Small intestine (tissue), 7 donors: ENCODE measurements around the gene ANGPTL4. TPM values are rescaled to one million over a fixed set of nuclear protein-coding genes. Genes with fewer than 3 reads are reported as not detected.
"Not testable (repeated sequence)": the region's sequence is repeated elsewhere in the genome, so short reads cannot be mapped to it uniquely, and the experiment has no call there.

Experiments used
- DNase-seq, 2 donors: peaks; one replicate each; pipeline versions ENCODE4 v3.0.0 to v3.0.0-alpha.2; 2013
- FAIRE-seq: peaks from 2 replicates; lab custom pipeline; 2012; peaks lifted over from hg19 to GRCh38; lab: Jason Lieb, UNC
- H3K27ac ChIP-seq, 3 donors: one replicate each; pipeline ENCODE4 v1.5.1; 2013; ENCODE audit warnings: low read length in 2 of 3, mild to moderate bottlenecking in 2 of 3, control low read depth in 1 of 3, inconsistent platforms in 1 of 3, low read depth in 1 of 3, moderate library complexity in 1 of 3
- H3K27me3 ChIP-seq, 3 donors: one replicate each; pipeline ENCODE4 v1.6.1; 2013; ENCODE audit warnings: low read length in 3 of 3, inconsistent platforms in 1 of 3; ENCODE audit not compliant: control insufficient read depth in 3 of 3, insufficient read depth in 3 of 3
- H3K36me3 ChIP-seq, 3 donors: one replicate each; pipeline ENCODE4 v1.6.1; 2013; ENCODE audit warnings: low read length in 3 of 3, inconsistent platforms in 1 of 3, low read depth in 1 of 3, mild to moderate bottlenecking in 1 of 3, moderate library complexity in 1 of 3; ENCODE audit not compliant: control insufficient read depth in 3 of 3, insufficient read depth in 2 of 3
- H3K4me1 ChIP-seq, 3 donors: one replicate each; pipeline ENCODE4 v1.6.1; 2013; ENCODE audit warnings: low read length in 2 of 3, inconsistent platforms in 1 of 3, low read depth in 1 of 3, mild to moderate bottlenecking in 1 of 3, moderate library complexity in 1 of 3; ENCODE audit not compliant: control insufficient read depth in 3 of 3, insufficient read depth in 2 of 3
- H3K4me3 ChIP-seq, 3 donors: one replicate each; pipeline ENCODE4 v1.5.1; 2013; ENCODE audit warnings: low read length in 3 of 3, control low read depth in 1 of 3, inconsistent platforms in 1 of 3, low read depth in 1 of 3, mild to moderate bottlenecking in 1 of 3, moderate library complexity in 1 of 3
- H3K9me3 ChIP-seq, 2 donors: one replicate each; pipeline ENCODE4 v1.6.1; 2013; ENCODE audit warnings: low read depth in 1 of 2, low read length in 1 of 2; ENCODE audit not compliant: control insufficient read depth in 2 of 2, insufficient read depth in 1 of 2
- WGBS, 3 donors: extraction: QIAGEN DNeasy Blood & Tissue Kit; methylation state at CpG; one replicate each; pipeline ENCODE4 v1.1.7; 2013; 5-methylcytosine and 5-hydroxymethylcytosine counted together
- polyA plus RNA-seq, 4 donors: library from polyadenylated mRNA; stranded (reverse) in 3 of 4; unstranded in 1 of 4; fragments of 200-250 nt in 3 of 4; fragments of 120-200 nt in 1 of 4; gene quantifications; one replicate each; pipeline versions ENCODE4 v1.2.1 to v1.2.3, GENCODE V29; 2013
- donor health status: healthy with polysubstance abuse.
- donor health status: control.
- donor health status: control.
- donor health status: Bipolar disorder and iron deficiency.
- donor health status: healthy.

The ANGPTL4 gene
- polyA plus RNA-seq, 4 donors = 1.0 to 24.8 (median 8.7) TPM

- Histone ChIP-seq H3K27me3 (peaks cover 12 to 74% (median 25%) of the 10 kb centered on the region in 3 donors), H3K36me3 (no peaks in the 10 kb centered on the region), H3K4me1 (peaks cover 0 to 5% (median 0%) of the 10 kb centered on the region in 3 donors), H3K4me3 (no peak overlapping the region), H3K9me3 (no peaks in the 10 kb centered on the region), H3K27ac (no peak overlapping the region)
- DNase-seq = no peak
- WGBS, 3 donors = 40 to 76% (median 48%) methylated on average over 6 to 7 of the region's 7 CpGs
- FAIRE-seq = no peak
Measured at GRCh38 chr19:8337728-8338127, 26.2 kb upstream of the ANGPTL4 start.

- Histone ChIP-seq H3K36me3 (no peaks in the 10 kb centered on the region), H3K4me3 (no peak overlapping the region), H3K4me1 (peaks cover 0 to 6% (median 0%) of the 10 kb centered on the region in 3 donors), H3K27ac (no peak overlapping the region), H3K27me3 (peaks cover 11 to 74% (median 23%) of the 10 kb centered on the region in 3 donors), H3K9me3 (no peaks in the 10 kb centered on the region)
- DNase-seq (no peak), FAIRE-seq (no peak)
- WGBS, 3 donors = 51 to 69% (median 68%) methylated on average over 4 to 6 of the region's 6 CpGs
Measured at GRCh38 chr19:8338835-8339234, 25.1 kb upstream of the ANGPTL4 start.

GRCh38 chr19:8340341-8341096 is 23.4 kb upstream of the ANGPTL4 start:
- Histone ChIP-seq H3K27ac (peak overlapping the region in 1 of 3 donors; percentile 75), H3K4me3 (no peak overlapping the region), H3K36me3 (no peaks in the 10 kb centered on the region), H3K27me3 (peaks cover 5 to 75% (median 8%) of the 10 kb centered on the region in 3 donors), H3K9me3 (no peaks in the 10 kb centered on the region), H3K4me1 (peaks cover 0 to 6% (median 0%) of the 10 kb centered on the region in 3 donors)
- FAIRE-seq (no peak), DNase-seq (peak in 1 of 2 donors; percentile 46)
- 19 to 26% (median 21%) methylated on average over 15 of the region's 15 CpGs for WGBS, 3 donors

GRCh38 chr19:8341504-8341903 is 22.5 kb upstream of the ANGPTL4 start:
- 82 to 94% (median 85%) methylated on average over 4 of the region's 4 CpGs for WGBS, 3 donors
- not testable (repeated sequence) for DNase-seq

GRCh38 chr19:8342316-8342683 is 21.7 kb upstream of the ANGPTL4 start:
- WGBS, 3 donors = 35 to 38% (median 37%) methylated on average over 13 to 14 of the region's 14 CpGs
- Histone ChIP-seq H3K4me3 (peak overlapping the region in 1 of 3 donors; percentile 46), H3K27ac (peak overlapping the region in 1 of 3 donors; percentile 75), H3K36me3 (no peaks in the 10 kb centered on the region), H3K4me1 (peaks cover 0 to 6% (median 0%) of the 10 kb centered on the region in 3 donors), H3K27me3 (peaks cover 2 to 59% (median 3%) of the 10 kb centered on the region in 3 donors), H3K9me3 (no peaks in the 10 kb centered on the region)
- FAIRE-seq (no peak), DNase-seq (no peak)

More at GRCh38 chr19:8341504-8341903, 22.5 kb upstream of the ANGPTL4 start:
- H3K27ac ChIP-seq = peak overlapping the region in 1 of 3 donors; percentile 75
- not testable (repeated sequence) for FAIRE-seq, H3K4me3 ChIP-seq, H3K4me1 ChIP-seq, H3K36me3 ChIP-seq, H3K9me3 ChIP-seq
- H3K27me3 ChIP-seq = peaks cover 2 to 65% (median 3%) of the 10 kb centered on the region in 3 donors

DNA sequence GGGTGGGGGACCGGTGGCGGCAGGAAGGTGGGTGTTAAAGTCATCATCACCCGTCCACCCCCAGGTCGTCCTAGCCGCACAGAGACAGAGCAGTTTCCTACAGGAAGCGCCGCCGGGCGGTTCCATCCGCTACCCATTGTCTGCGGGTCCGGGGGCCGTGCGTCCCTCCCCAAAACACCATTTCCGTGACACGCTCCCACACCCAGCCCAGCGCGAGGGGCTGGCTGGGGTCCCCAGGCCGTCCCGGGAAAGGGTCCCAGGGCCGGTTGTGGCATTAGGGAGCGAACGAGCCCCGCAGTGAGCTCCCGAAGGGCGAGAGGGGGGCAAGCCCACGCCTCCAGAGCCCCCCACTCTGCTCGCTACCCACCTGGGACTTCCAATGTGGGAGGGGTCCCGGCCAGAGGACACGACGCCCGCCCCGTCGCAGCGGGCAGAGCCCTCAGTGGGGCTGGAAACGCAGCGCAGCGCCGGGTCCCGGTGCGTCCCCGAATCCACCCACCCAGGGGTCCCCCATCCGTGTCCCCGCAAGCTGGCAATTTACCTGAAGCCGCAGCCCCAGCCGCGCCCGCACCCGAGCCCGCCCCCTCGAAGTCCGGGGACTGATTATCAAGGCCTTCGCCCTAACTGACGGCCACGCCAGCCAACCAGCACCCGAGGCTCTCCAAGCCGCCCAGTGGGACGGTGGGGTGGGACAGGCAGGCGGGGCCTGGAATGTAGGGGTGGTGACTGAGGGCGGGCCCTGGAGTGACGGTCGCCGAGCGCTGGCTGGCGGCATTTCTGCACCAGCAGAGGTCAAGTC is 21.1 kb upstream of the ANGPTL4 start, which contains the start of gene KANK3:
TSS of gene KANK3 (minus strand) at position 579 of the 799 bp plus-strand sequence. CDS start 5,434 bp downstream, outside the sequence.
- H3K27me3 ChIP-seq = peaks cover 0 to 55% (median 2%) of the 10 kb centered on the region in 3 donors
- no peaks in the 10 kb centered on the region for H3K36me3 ChIP-seq
- H3K4me3 ChIP-seq = peak within 1 kb of the TSS; percentile 31 to 46 (median 40)
- DNase-seq (peak; percentile 94 to 96), FAIRE-seq (no peak)
- WGBS, 3 donors = 2 to 4% (median 3%) methylated on average over 57 to 65 of the region's 65 CpGs
- peaks cover 0 to 6% (median 0%) of the 10 kb centered on the region in 3 donors for H3K4me1 ChIP-seq
- H3K9me3 ChIP-seq = no peaks in the 10 kb centered on the region
- peak within 1 kb of the TSS in 2 of 3 donors; percentile 27 to 88 for H3K27ac ChIP-seq

- Histone ChIP-seq H3K4me1 (peaks cover 0 to 6% (median 0%) of the 10 kb centered on the region in 3 donors), H3K36me3 (no peaks in the 10 kb centered on the region), H3K27me3 (peaks cover 0 to 50% (median 2%) of the 10 kb centered on the region in 3 donors), H3K4me3 (peak overlapping the region in 1 of 3 donors; percentile 46), H3K9me3 (no peaks in the 10 kb centered on the region), H3K27ac (no peak overlapping the region)
- FAIRE-seq = no peak
- no peak for DNase-seq
- WGBS, 3 donors = 35 to 43% (median 37%) methylated on average over 10 to 11 of the region's 11 CpGs
Measured at GRCh38 chr19:8343483-8343844, 20.5 kb upstream of the ANGPTL4 start.
